ENCODE data around the gene OLIG1.

The OLIG1 gene

DNA sequence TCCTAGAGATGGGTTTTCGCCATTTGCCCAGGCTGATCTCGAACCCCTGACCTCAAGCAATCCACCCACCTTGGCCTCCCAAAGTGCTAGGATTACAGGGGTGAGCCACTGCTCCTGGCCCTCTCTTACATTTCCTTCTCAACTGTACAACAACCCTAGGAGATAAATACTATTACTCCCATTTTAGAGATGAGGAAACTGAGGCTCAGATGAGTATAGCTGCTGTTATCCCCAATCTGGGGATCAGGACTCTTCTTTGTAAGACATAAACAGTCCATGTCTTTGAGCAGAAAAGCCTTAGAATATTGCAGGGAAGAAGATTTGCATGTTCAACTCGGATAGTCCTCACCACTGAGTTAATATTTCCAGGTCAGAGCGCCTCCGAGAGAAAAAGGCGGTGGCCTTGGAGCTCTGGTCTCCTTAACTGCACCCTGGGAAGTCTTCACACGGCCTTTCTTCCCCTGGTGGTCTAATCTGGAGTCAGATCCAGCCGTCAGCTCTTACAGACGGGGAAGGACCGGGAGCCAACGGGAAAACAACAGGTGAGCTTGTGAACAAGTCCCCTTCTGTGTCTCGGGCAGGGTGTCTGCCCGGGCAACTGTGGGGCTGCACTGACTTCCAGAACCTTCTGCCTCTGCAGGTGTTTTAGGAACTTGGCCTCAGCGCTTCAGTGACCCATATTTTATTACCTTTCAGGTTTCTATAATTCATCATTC, 5.9 kb upstream of the OLIG1 start:
- DNase-seq, result no peak

DNA sequence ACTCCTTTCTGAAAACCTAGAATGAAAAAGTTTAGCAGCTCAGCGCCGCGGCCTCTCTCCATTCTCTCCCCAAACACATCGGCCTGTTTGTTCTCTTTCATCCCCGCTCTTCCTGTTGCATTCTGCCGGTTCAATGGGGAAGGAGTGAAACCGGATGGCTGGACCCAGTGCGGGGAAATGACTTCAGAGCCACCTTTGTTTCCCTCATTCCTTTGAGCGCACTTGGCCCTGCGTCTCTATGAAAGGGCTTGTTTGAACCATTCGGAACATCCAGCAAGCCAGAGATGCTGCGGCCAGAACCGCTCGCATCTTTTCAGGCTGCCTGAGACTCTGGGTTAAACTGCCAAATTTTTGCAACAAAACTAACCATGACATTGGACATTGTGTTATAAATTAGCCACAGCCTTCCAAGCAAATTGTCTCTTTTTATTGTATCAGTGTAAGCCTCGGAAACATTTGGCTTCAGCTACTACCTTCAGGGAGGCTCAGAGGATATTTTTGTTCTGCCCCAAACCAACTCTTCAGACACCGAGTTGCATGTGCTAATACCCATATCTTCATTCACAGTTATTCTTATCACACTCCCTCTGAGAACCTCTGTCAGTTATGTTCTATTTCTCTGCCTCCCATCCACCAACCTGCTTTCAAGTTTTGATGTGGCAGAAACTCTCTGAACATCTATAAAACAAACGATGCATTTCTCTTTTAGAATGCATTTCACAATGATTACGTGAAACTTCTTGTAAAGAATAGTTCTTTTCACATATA, 5.1 kb upstream of the OLIG1 start:
- no peak for DNase-seq

DNA sequence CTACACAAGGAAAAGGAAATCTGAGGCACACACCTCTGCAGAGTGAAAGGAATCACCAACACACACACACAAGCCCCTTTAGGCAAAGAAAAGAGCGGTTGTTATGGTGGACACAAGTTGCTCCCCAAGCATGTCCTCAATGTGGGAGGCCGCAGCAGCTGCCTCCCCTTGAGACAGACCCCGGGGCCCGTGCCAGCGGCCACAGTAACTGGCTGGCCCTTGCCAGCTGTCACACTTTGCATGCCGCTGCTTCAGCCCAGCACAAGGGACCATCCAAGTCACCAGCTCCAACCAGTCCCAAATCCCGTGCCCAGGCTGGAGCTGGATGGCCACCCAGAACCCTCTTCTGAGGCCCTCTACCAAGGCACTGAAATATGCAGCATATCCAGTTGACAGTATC, 2.9 kb upstream of the OLIG1 start:
- no peak for DNase-seq

DNA sequence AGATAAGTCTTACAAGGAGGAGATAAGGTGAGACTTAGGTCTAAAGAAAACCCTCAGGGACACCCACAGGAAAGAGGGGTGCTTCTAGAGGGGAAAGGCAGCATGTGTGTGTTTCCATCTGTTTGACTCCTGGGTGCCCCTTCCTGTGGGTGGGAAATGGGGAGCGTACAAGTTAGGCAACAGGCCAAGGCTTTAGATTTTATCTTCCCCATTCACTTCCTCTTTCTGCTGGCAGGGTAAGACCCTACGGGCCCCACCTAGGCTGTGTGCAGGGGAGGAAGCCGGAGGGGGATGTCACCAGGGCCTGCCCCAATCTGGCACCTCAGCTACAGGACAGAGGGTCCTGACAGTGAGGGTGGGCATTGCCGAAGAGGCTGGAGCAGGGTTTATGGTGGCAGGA, 2.5 kb upstream of the OLIG1 start:
- no peak for DNase-seq

DNA sequence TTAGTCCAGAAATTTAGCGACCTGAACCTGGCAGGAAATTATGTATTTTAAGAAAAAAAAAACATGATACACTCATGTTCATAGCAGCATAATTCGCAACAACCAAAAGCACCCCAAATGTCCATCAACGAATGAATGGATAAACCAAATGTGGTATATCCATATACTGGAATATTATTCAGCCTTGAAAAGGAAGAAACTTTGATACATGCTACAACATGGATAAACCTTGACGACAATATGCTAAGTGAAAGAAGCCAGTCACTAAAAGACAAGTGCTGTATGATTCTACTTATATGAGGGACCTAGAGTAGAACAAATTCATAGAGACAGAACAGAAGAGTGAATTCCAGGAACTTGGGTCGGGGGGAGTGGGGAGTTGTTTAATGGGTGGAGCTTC, 698 bp upstream of the OLIG1 start:
- DNase-seq, result no peak

DNA sequence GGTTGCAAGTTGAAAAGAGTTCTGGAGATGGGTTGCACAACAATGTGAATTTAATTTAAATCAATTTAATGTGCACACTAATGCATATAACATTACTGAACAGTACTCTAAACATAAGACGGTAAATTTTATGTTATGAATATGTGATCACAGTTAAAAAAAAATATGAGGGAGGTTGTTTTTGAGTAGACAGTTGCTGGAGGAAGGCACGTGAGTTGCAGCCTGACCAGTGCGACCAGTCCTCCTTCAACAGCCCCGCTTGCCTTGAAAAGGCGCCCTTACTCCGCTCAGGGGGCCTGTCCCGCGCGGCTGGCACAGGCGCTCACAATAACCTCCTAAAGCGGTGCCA, 322 bp upstream of the OLIG1 start:
- DNase-seq, result no peak

DNA sequence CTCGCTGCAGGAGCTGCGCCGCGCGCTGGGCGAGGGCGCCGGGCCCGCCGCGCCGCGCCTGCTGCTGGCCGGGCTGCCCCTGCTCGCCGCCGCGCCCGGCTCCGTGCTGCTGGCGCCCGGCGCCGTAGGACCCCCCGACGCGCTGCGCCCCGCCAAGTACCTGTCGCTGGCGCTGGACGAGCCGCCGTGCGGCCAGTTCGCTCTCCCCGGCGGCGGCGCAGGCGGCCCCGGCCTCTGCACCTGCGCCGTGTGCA, 730 bp downstream of the OLIG1 start:
- DNase-seq, result no peak

DNA sequence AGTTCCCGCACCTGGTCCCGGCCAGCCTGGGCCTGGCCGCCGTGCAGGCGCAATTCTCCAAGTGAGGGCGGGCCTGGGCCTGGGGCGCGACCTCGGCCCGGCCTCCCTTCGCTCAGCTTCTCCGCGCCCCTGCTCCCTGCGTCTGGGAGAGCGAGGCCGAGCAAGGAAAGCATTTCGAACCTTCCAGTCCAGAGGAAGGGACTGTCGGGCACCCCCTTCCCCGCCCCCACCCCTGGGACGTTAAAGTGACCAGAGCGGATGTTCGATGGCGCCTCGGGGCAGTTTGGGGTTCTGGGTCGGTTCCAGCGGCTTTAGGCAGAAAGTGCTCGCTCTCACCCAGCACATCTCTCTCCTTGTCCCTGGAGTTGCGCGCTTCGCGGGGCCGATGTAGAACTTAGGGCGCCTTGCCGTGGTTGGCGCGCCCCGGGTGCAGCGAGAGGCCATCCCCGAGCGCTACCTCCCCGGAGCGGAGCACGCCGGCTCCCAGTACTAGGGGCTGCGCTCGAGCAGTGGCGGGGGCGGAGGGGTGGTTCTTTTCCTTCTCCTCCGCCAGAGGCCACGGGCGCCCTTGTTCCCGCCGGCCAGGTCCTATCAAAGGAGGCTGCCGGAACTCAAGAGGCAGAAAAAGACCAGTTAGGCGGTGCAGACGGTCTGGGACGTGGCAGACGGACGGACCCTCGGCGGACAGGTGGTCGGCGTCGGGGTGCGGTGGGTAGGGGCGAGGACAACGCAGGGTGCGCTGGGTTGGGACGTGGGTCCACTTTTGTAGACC, 1.2 kb downstream of the OLIG1 start:
- DNase-seq, result no peak

DNA sequence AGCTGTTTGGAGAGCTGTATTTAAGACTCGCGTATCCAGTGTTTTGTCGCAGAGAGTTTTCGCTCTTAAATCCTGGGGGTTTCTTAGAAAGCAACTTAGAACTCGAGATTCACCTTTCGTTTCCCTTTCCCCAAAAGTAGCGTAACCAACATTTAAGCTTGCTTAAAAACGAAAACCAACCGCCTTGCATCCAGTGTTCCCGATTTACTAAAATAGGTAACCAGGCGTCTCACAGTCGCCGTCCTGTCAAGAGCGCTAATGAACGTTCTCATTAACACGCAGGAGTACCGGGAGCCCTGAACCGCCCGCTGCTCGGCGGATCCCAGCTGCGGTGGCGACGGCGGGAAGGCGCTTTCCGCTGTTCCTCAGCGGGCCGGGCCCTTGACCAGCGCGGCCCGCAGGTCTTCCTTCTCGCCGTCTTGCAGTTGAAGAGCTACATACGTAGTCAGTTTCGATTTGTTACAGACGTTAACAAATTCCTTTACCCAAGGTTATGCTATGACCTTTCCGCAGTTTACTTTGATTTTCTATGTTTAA, 1.9 kb downstream of the OLIG1 start:
- DNase-seq, result no peak

DNA sequence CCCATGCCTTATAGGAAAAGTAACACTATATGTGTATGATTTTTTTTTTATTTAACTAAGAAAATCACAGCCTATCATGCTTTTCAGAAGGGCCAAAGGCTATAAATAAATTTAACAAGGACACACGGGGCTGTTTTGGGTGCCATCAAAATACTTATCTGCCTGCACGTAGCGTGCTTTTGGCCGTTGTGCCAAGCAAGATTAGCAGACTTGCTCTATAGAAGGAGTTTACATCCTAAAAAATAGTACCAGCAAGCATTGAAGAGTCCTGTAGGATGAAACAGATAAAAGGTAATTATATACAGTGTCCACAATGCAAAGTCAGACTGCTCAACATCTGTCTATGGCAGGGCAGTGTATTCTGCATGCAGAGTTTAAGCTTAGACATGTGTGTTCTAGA, 3.7 kb downstream of the OLIG1 start:
- no peak for DNase-seq

DNA sequence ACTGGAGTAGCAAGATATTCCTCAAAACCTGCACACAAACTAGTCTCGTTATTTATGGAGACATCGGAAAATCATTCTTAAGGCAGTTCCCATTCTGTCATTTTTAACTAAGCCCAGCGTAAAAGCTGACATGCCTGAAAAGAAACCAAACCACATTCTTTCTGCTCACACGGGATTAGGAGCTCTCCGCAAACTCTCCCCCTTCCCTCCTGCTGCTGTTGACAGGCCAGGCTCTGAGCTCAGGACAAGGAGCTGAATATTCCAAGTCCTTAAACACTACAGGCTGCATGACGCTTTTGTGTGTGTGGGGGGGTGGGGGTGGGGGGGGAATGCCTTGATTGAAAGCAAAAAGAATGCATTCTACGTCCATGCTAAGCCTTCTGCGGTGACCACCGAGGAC, 5.2 kb downstream of the OLIG1 start:
- DNase-seq, result no peak

DNA sequence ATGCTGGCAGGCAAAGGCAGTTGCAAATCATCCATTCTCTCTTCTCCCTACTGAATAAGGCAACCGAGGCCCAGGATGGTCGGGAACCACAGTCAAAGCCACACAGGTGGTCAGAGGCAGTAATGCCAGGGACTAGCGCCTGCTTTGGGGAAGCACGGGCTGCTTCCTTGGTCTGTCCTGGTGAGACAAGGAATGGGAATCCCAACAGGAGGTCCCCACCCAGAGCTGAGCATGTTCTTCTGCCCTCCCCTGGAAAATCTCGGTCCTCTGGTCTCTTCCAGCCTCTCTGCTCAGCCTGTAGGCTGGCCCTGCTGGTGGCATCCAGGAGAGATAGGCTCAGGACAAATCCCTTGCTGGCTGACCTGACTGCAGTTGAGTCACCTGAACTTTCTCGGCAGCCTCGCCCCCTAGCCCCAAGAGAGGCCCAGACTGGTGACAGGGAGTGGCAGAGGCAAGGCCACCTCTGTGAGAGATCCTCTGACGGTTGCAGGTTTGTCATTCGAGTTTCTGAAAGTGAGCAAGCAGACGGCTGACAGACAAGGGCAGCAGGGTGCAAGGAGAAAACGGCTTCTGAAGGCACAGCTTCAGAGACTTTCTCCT, 5.8 kb downstream of the OLIG1 start:
- DNase-seq, result no peak

DNA sequence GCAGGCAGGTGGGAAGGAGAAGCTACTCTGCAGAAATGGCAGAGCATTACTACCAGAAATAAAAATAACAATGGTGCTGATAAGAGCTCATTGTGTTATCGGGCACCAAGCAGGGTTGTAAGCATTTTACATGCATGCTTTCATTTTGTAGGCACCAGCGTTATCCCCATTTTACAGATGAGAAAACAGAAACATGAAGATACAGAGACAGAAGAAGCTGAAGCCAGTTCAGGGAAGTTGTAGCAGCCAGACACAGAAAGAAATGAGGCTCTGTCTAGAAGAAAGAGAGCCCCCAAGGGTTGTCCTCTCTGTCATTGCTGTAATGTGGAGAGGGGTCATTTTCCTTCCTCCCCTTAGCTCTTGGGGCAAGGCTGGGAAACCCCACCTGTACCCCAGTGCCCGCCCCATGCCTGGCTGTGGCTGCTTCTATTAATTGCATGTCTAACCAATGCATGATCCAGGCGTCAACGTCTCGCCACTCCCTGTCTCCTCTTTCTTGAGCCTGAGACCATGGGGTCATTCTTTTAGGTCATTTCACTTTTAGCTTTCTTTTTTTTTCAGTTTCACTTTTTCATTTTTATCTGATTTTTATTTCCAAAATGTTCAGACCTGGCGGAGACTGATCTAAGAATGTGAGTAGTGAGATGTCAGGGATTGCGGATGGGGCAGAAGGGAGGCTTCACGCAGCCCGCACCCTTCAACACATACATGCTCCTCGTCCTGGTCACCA, 6.8 kb downstream of the OLIG1 start:
- no peak for DNase-seq

DNA sequence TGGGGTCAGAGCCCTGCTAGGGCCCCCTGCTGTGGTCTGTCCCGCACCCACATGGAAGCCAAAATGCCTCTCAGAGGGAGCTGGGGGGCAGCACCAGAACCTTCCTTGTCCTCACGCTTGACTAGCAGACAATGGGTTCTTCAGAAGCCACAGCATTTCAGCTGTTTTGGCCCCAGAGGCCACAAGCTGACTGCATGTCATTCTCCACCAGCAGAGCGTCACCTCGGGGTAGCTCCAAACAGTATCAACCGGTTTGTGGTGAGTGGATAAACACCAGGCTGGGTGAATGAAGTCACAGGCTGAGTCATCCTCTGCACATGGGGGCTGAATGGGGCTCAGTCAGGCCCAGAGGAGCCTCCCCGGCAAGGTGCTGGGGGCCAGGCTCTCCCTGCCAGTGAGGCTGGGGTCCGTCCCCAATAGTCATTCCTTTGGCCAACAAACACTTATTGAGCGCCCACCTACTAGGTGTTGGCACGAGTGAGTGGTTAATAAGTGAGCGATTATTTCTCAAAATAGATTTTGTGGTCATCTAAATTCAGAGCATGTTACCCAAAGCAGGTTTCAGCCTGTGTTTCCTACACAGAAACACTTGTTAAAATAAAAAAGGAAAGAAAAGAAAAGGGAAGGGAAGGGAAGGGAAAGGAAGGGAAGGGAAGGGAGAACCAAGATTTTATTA, 9.1 kb downstream of the OLIG1 start:
- DNase-seq, result no peak

DNA sequence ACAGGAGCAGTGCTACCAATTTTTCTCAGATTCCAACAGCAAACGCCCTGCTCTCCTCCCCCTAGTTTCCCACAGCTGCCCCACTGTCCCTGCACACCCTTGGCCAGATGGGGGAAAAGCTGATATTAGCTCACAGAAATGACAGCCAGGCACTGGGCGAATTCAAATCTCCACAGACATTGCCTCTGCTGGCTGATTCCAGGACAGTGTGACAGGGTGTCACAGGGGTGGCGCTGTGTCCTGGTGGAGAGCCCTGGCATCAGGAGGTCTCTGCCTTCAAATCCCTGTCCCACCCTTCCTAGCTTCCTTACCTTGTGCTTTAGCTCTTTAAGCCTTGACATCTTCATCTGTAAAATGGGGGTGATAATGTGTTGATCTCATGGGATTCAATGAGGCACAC, 10.4 kb downstream of the OLIG1 start:
- no peak for DNase-seq

DNA sequence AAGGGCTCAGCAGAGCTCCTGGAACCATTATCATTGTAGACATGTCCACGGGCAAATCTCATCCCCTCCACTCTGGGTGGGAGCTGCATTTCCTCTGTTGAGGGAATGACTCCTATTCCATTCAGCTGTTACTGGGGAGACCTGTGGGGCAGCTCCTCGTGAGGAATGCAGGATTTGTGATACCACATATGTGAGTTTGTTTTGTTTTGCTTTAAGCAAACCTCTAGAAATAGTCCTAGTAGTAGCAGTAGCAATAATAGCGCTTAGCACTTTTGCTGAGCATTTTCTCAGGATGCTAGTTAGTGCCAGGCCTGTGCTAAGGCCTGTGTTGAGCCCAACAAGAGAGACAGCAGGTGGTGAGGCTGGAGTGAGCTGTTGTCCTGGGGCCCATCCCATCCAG, 10.8 kb downstream of the OLIG1 start:
- no peak for DNase-seq

DNA sequence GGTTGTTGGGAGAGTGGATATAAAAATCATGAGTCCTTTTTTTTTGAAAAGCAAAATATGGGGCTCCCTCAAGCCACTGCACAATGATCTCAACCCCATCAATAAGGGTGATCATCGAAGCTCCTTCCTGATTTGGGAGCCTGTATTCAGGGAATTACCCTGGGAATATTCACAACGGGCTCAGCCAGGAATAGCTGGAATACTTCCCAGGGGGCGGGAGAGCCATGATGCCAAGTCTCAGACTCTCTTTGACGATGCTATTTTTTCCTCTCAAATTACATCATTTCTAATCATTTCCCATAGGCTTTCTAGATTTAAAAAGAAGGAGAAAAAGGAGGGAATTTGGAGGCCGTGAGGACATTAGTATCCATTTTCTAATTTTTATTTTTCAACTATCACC, 18.4 kb downstream of the OLIG1 start:
- no peak for DNase-seq

DNA sequence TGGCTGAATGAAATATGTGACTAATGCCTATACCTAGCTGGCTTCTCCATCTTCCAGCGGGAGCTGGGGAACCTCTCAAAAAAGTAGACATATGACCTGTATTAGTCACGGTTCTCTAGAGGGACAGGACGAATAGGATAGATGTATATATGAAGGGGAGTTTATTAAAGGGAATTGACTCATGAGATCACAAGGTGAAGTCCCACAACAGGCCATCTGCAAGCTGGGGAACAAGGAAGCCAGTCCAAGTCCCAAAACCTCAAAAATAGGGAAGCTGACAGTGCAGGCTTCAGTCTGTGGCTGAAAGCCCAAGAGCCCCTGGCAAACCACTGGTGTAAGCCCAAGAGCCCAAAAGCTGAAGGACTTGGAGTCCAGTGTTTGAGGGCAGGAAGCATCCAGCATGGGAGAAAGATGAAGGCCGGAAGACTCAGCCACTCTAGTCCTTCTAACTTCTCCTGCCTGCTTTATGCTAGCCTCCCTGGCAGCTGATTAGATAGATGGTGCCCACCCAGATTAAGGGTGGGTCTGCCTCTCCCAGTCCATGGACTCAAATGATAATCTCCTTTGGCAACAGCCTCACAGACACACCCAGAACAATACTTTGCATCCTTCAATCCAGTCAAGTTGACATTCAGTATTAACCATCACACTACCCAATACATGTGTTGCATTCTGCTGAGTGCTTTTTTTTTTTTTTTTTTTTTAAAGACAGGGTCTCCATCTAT, 19.6 kb downstream of the OLIG1 start:
- DNase-seq, result no peak

DNA sequence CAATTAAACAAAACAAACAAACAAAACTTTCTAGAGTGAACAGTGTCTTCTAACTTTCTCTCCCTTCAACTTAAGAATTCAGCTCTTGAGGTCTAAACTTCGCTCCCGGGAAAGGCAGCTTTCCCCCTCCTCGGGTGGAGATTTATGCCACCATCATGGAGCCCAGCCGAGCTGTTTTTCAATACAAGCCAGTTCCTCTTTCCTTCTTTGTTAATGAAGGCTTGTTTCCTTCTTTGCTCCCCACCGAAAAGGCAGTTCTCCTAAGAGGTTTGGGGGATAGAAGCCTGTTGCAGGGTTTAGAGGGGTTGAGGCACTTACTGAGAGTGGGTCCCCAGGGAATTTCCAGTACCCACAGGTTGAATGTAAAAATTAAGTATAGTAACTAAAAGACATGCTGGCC, 26.5 kb downstream of the OLIG1 start:
- no peak for DNase-seq

DNA sequence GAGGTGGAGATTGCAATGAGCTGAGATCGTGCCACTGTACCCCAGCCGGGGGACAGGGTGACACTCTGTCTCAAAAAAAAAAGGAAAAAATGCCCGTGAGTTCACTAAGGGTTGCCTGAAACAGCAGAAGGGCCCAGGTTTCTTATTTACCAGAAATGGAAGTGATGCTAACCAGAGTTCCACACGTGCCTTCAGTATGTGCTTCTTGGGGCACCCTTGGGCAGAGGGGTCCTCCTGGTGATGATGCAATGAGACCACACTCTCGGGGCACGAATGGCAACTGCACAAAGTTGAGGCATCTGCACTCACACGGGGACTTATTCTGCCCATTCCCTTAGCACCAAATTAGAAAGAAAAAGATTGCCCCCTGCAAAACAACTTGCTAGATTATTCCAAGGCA, 29.2 kb downstream of the OLIG1 start:
- no peak for DNase-seq

DNA sequence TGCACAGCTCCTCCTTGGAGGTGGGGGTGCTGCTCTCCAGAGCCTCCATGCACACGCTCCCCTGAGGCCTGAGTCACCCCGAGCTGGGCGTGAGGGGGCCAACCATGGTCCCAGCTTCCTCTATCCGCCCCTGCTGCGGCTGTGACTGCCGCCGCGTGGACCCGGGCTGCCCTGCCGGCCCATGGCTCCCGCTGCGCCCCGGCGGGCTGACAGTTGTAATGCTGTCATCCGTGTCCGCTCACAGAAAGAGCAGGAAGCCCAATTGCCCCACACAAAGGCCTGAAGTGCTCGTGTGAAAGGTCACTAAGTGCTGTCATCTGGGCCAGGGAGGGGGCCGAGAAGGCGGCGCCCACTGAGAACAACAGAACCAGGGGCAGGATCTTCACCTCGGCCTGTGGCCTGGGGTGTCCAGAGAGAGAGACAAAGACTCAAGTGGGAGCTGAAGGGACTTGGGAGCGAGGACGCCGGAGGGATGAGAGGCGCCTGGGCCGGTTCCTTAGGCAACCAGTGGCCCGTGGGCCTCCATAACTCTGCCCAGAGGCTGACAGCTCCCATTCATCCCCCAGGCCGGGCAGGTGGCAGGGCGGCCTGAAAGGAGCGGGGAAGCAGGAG, 31.5 kb downstream of the OLIG1 start:
- DNase-seq, result no peak

All from activated CD4-positive, CD25-positive, alpha-beta regulatory T cell (primary cell).